Measurements from ENCODE around the gene INPP5D. TPM values are rescaled to one million over a fixed set of nuclear protein-coding genes. Genes with fewer than 3 reads are reported as not detected.

The INPP5D gene
- total RNA-seq, 4 donors from 2014 or later: 7.8 to 40.4 (median 26.1) TPM

DNA sequence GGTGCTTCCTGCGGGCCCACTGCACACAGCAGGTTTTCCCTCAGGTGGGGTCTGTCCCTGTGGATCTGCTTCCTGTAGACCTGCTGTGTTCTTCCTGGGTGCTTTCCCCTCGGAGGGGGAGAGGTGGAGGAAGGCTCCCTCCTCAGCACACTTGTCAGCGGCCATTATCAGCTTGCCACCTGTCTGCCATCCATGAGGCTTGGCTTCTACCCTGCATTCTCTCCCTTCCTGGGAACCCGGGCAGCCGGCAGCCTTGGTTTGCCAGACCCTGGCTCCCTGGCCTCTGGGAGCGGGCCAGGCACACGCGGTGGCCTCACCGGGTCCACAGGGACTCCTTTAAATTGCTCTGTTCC, 58.5 kb downstream of the INPP5D start:
- Histone ChIP-seq H3K9me3 (no peaks in the 10 kb centered on the region), H3K27ac (no peak overlapping the region), H3K27me3 (no peaks in the 10 kb centered on the region), H3K4me1 (no peaks in the 10 kb centered on the region), H3K4me3 (no peak overlapping the region), H3K36me3 (no peaks in the 10 kb centered on the region)
- no peak for TF ChIP-seq EP300 (IDR thresholded peaks at IDR 0.05; ENCODE audit: low read depth)
- no peak for TF ChIP-seq POLR2A (IDR thresholded peaks at IDR 0.05)
- no peak for TF ChIP-seq POLR2AphosphoS5 (IDR thresholded peaks at IDR 0.05)
- TF ChIP-seq, protein P1, sequence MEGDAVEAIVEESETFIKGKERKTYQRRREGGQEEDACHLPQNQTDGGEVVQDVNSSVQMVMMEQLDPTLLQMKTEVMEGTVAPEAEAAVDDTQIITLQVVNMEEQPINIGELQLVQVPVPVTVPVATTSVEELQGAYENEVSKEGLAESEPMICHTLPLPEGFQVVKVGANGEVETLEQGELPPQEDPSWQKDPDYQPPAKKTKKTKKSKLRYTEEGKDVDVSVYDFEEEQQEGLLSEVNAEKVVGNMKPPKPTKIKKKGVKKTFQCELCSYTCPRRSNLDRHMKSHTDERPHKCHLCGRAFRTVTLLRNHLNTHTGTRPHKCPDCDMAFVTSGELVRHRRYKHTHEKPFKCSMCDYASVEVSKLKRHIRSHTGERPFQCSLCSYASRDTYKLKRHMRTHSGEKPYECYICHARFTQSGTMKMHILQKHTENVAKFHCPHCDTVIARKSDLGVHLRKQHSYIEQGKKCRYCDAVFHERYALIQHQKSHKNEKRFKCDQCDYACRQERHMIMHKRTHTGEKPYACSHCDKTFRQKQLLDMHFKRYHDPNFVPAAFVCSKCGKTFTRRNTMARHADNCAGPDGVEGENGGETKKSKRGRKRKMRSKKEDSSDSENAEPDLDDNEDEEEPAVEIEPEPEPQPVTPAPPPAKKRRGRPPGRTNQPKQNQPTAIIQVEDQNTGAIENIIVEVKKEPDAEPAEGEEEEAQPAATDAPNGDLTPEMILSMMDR (IDR thresholded peaks at IDR 0.05): no peak
- in situ Hi-C loops (cut with MboI; ENCODE audit: low pct_ligation_motif_present in 1 of 4, low pct_unique_long_range_greater_than_20kb in 1 of 4, low sequenced_read_pairs in 3 of 4) (no loop called here), intact Hi-C loops (cut with DNase I; ENCODE audit: low total_unique reads) (no loop called here)
- WGBS, 2 donors (ENCODE audit: low coverage in 1 of 2): 83% methylated on average over 4 to 9 of the region's 9 CpGs
- no peak for DNase-seq

DNA sequence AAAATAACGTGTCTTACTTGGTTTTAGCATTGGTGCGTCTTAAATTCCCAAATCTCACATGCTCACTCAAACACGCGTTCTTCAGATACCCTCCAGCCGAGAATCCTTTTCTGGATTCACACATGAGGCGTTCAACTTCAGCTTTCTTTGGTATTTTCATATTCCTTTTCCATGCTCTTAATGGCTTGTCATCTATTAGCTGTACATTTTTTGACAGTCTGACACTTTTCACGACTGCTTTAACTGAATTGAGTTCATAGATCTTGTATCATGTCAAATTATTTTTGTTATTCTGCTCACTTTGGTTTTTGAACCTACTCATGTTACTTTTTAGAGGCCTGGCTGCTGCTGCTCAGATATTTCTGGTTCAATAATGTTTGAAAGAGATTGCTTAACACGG, 59.0 kb downstream of the INPP5D start:
- intact Hi-C loops (cut with DNase I; ENCODE audit: low total_unique reads) (no loop called here), in situ Hi-C loops (cut with MboI; ENCODE audit: low pct_ligation_motif_present in 1 of 4, low pct_unique_long_range_greater_than_20kb in 1 of 4, low sequenced_read_pairs in 3 of 4) (no loop called here)
- no peaks in the 10 kb centered on the region for H3K9me3 ChIP-seq
- 88 to 97% methylated on average over 6 to 8 of the region's 8 CpGs for WGBS, 2 donors (ENCODE audit: low coverage in 1 of 2)
- no peaks in the 10 kb centered on the region for H3K4me1 ChIP-seq
- H3K27ac ChIP-seq: no peak overlapping the region
- no peak for DNase-seq
- TF ChIP-seq POLR2AphosphoS5 (IDR thresholded peaks at IDR 0.05) (no peak), EP300 (IDR thresholded peaks at IDR 0.05; ENCODE audit: low read depth) (no peak), POLR2A (IDR thresholded peaks at IDR 0.05) (no peak)
- TF ChIP-seq, protein P1 (IDR thresholded peaks at IDR 0.05): no peak
- no peaks in the 10 kb centered on the region for H3K36me3 ChIP-seq
- H3K27me3 ChIP-seq: no peaks in the 10 kb centered on the region
- H3K4me3 ChIP-seq: no peak overlapping the region

DNA sequence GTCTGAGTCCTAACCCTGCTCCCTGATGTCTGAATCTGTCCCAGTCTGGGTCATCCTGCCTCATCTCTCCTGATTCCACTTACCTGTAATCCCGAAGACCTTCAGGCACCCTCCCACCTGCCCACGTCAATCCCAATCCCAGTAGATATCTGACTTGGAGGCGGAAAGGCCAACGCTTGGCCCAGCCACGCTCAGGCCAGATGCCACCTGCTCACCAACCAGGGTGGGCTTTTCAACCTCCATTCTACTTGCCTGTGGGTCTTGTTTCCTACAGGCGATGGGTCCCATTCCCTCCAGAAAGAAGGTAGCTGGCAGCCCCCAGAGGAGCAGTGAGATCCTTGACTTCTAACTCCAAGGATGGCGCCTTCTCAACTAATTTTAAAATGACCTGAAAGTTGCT, 59.7 kb downstream of the INPP5D start:
- intact Hi-C loops (cut with DNase I; ENCODE audit: low total_unique reads): no loop called here
- H3K4me1 ChIP-seq: no peaks in the 10 kb centered on the region
- in situ Hi-C loops (cut with MboI; ENCODE audit: low pct_ligation_motif_present in 1 of 4, low pct_unique_long_range_greater_than_20kb in 1 of 4, low sequenced_read_pairs in 3 of 4): no loop called here
- H3K27ac ChIP-seq: no peak overlapping the region
- no peaks in the 10 kb centered on the region for H3K27me3 ChIP-seq
- WGBS, 2 donors (ENCODE audit: low coverage in 1 of 2): 99% methylated on average over 7 of the region's 7 CpGs; no CpG with 5 or more reads in 1 of the 2 donors
- no peak for DNase-seq
- H3K9me3 ChIP-seq: no peaks in the 10 kb centered on the region
- no peaks in the 10 kb centered on the region for H3K36me3 ChIP-seq
- TF ChIP-seq POLR2AphosphoS5 (IDR thresholded peaks at IDR 0.05) (no peak), POLR2A (IDR thresholded peaks at IDR 0.05) (no peak), EP300 (IDR thresholded peaks at IDR 0.05; ENCODE audit: low read depth) (no peak)
- TF ChIP-seq, protein P1 (IDR thresholded peaks at IDR 0.05): no peak
- no peak overlapping the region for H3K4me3 ChIP-seq

DNA sequence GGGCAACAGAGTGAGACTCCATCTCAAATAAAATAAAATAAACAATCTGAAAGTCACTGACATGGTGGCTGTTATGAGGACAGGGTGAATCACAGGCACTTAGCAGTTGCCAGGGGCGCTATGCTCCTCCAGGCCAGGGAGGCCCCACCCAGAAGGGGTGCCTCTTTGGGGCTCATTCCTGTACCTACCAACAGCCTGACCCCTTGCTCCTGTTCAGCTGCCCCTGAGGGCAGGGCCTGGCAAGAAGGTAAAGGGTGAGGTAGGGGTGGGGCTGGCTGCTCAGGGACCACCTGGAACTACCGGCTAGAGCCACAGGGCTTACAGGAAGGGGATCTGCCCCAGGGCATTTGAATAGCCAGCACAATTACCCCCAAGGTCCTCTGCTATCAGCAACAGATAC, 60.3 kb downstream of the INPP5D start:
- Histone ChIP-seq H3K36me3 (no peaks in the 10 kb centered on the region), H3K27ac (no peak overlapping the region), H3K4me3 (no peak overlapping the region), H3K4me1 (no peaks in the 10 kb centered on the region), H3K27me3 (no peaks in the 10 kb centered on the region), H3K9me3 (no peaks in the 10 kb centered on the region)
- intact Hi-C loops (cut with DNase I; ENCODE audit: low total_unique reads) (no loop called here), in situ Hi-C loops (cut with MboI; ENCODE audit: low pct_ligation_motif_present in 1 of 4, low pct_unique_long_range_greater_than_20kb in 1 of 4, low sequenced_read_pairs in 3 of 4) (no loop called here)
- 79% methylated on average over 2 of the region's 2 CpGs; no CpG with 5 or more reads in 1 of the 2 donors for WGBS, 2 donors (ENCODE audit: low coverage in 1 of 2)
- TF ChIP-seq, protein P1 (IDR thresholded peaks at IDR 0.05): no peak
- no peak for TF ChIP-seq EP300 (IDR thresholded peaks at IDR 0.05; ENCODE audit: low read depth)
- TF ChIP-seq POLR2AphosphoS5 (IDR thresholded peaks at IDR 0.05): no peak
- no peak for TF ChIP-seq POLR2A (IDR thresholded peaks at IDR 0.05)
- no peak for DNase-seq

Data from transverse colon (tissue), 4 donors.